ENCODE results near the gene FEZF2. TPM values are rescaled to one million over a fixed set of nuclear protein-coding genes. Genes with fewer than 3 reads are reported as not detected.

Gene FEZF2
- total RNA-seq, 1 experiment from 2014 or later: not detected

DNA sequence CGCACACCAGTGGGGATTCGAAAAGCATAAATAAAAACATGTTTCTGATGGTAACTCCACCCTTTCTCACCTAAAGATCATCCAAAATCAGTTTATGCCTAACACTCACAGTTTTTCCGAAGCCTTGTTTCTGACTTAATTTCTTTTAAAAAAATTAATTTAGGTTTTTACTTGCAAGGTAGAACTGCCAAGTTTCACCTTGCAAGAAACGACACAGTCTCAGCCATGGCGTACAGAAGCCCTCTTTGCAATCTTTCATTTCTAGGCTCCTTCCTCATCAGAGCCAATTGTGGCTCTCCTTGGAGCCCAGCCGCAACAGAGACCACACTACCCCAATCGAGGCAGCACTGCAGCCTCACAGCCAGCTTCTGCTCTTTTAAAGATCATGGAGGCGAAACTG lies 31.0 kb upstream of the FEZF2 start:
- no peaks in the 10 kb centered on the region for H3K4me1 ChIP-seq (ENCODE audit: insufficient read depth, low read length)
- H3K9me2 ChIP-seq (replicated peaks; ENCODE audit: low read length): no peaks in the 10 kb centered on the region
- POLR2A ChIA-PET (ENCODE audit: unreplicated experiment): no interaction called here
- H3K4me2 ChIP-seq (ENCODE audit: low read length): no peak overlapping the region
- no TSS peak for BruUV-seq (replicated peaks)
- DNase-seq (no peak), ATAC-seq (no peak)
- H3K27ac ChIP-seq (ENCODE audit: low read length): no peak overlapping the region
- H3K4me3 ChIP-seq (ENCODE audit: low read length): no peak overlapping the region
- no peaks in the 10 kb centered on the region for H3K9me3 ChIP-seq (ENCODE audit: low read length)
- CTCF ChIA-PET: no interaction called here
- peaks cover 14% of the 10 kb centered on the region for H3K27me3 ChIP-seq (ENCODE audit: low read length)
- H3K79me2 ChIP-seq (ENCODE audit: low read length): no peaks in the 10 kb centered on the region
- intact Hi-C loops (cut with micrococcal nuclease): no loop called here
- no peak for TF ChIP-seq CTCF (conservative IDR thresholded peaks at IDR 0.05; ENCODE audit: low read depth, low read length)
- no peak for TF ChIP-seq EZH2 (IDR thresholded peaks at IDR 0.05; ENCODE audit: low read length, unreplicated experiment)
- TF ChIP-seq EZH2phosphoT487 (IDR thresholded peaks at IDR 0.05; ENCODE audit: borderline replicate concordance, low read length): no peak
- no peak overlapping the region for H2AFZ ChIP-seq (ENCODE audit: low read length)
- no peaks in the 10 kb centered on the region for H4K20me1 ChIP-seq (ENCODE audit: low read length)
- H3K9ac ChIP-seq (ENCODE audit: low read length): no peak overlapping the region
- H3F3A ChIP-seq (ENCODE audit: low read length, unreplicated experiment): no peaks in the 10 kb centered on the region
- no peaks in the 10 kb centered on the region for H3K36me3 ChIP-seq (ENCODE audit: low read depth, low read length)

DNA sequence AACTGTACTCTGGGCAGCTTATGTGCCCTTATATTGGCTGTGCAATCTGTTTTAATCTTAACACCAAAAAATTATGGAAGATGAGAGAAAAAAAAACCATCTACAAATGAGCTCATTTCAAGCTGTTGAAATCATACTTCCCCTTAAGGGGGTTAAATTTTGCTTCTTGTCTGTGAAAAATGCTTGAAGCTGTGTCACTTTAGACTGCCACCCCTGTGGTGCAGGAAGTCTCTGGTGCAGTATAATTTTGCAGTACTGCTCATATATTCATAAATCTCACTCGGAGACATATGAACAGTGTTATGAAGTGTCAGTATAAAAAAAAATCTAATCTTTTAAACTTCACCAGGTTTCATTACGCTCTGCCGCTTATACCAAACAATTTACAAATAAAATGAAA lies 30.4 kb upstream of the FEZF2 start:
- H3K36me3 ChIP-seq (ENCODE audit: low read depth, low read length): no peaks in the 10 kb centered on the region
- no TSS peak for BruUV-seq (replicated peaks)

More for the DNA sequence above, 30.4 kb upstream of the FEZF2 start:
- H3K79me2 ChIP-seq (ENCODE audit: low read length): no peaks in the 10 kb centered on the region
- H3K9me2 ChIP-seq (replicated peaks; ENCODE audit: low read length): no peaks in the 10 kb centered on the region
- H3K4me2 ChIP-seq (ENCODE audit: low read length): no peak overlapping the region
- ChIA-PET POLR2A (ENCODE audit: unreplicated experiment) (no interaction called here), CTCF (no interaction called here)
- no peak for DNase-seq
- no peak overlapping the region for H2AFZ ChIP-seq (ENCODE audit: low read length)
- no peaks in the 10 kb centered on the region for H4K20me1 ChIP-seq (ENCODE audit: low read length)
- intact Hi-C loops (cut with micrococcal nuclease): no loop called here
- H3K4me3 ChIP-seq (ENCODE audit: low read length): no peak overlapping the region
- TF ChIP-seq EZH2 (IDR thresholded peaks at IDR 0.05; ENCODE audit: low read length, unreplicated experiment) (no peak), CTCF (conservative IDR thresholded peaks at IDR 0.05; ENCODE audit: low read depth, low read length) (no peak)
- no peak overlapping the region for H3K9ac ChIP-seq (ENCODE audit: low read length)
- no peak for ATAC-seq
- no peaks in the 10 kb centered on the region for H3K4me1 ChIP-seq (ENCODE audit: insufficient read depth, low read length)
- peaks cover 14% of the 10 kb centered on the region for H3K27me3 ChIP-seq (ENCODE audit: low read length)
- H3K9me3 ChIP-seq (ENCODE audit: low read length): no peaks in the 10 kb centered on the region
- H3K27ac ChIP-seq (ENCODE audit: low read length): no peak overlapping the region
- H3F3A ChIP-seq (ENCODE audit: low read length, unreplicated experiment): no peaks in the 10 kb centered on the region
